HG03378 (cell line): ENCODE data around the gene RASGRP3.
A peak's percentile ranks its signal among the peaks of the same experiment; 100 is the strongest.
"Not testable (repeated sequence)": the region's sequence is repeated elsewhere in the genome, so short reads cannot be mapped to it uniquely, and the experiment has no call there.

Experiments used
- ATAC-seq: cut with Tn5 transposase; IDR thresholded peaks from one replicate; pipeline ENCODE4 v1.9.1; 2021; ENCODE audit warnings: mild to moderate bottlenecking, moderate library complexity; ENCODE audit not compliant: unreplicated experiment

RASGRP3 gene, protein sequence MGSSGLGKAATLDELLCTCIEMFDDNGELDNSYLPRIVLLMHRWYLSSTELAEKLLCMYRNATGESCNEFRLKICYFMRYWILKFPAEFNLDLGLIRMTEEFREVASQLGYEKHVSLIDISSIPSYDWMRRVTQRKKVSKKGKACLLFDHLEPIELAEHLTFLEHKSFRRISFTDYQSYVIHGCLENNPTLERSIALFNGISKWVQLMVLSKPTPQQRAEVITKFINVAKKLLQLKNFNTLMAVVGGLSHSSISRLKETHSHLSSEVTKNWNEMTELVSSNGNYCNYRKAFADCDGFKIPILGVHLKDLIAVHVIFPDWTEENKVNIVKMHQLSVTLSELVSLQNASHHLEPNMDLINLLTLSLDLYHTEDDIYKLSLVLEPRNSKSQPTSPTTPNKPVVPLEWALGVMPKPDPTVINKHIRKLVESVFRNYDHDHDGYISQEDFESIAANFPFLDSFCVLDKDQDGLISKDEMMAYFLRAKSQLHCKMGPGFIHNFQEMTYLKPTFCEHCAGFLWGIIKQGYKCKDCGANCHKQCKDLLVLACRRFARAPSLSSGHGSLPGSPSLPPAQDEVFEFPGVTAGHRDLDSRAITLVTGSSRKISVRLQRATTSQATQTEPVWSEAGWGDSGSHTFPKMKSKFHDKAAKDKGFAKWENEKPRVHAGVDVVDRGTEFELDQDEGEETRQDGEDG

DNA sequence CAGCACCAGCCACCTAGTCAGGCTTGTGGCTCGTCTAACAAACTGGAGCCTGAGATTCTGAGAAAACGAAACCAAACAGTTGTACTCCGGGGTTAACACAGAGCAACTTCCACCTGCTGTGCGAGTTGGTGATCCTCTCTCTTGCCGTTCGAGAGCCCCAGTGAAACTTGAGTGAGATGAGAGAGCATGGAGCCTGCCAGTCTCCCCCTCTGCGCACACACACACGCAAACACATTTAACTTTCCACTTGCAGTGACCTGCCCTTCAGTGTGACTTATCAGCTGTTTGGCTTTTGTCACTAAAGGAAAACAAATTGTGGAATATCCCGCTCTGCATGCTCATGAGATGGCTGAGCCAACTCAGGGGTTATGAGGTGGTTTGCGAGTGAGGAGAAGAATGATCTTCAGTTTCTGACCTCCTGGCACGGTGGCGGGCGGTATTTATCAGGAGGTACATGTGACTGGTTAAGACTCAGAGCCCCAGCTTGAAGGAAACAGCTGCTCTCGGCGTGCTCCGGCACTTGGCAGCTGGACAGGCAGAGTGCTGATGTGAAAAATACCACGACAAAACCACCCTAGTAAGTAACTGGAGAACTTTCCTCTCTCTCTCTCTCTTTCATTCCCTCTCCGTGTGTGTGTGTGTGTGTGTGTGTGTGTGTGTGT, at the start of gene RASGRP3:
TSS of gene RASGRP3 (plus strand) at position 519 of the 662 bp plus-strand sequence. CDS start 38,488 bp downstream, outside the sequence.
- peak; percentile 49 for ATAC-seq

DNA sequence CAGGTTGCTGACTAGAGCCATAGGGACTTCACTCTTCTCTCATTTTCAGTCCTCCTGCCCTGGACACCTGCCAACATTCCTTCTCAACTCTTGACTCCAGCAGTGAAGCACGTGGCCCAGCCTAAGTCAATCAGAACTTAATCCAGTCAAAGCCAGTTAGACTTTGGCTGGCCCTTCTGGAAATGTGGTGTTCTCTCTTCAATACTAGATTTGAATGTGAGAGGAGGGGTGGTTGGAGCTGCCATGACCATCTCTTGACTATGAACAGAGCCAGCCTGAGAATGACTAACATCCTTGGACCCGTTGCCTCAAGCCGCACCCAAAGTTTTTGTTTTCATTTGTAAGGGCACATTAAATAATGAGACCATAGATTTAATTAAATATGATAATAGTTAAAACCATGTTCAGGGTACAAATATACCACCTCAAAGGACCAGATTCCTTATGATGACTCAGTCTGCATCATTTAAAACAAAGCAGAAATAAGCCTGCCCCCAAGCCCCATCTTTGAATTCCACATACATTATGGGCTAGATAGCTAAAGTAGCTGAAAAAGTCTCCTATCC, 49.7 kb upstream of the RASGRP3 start:
- ATAC-seq = no peak

DNA sequence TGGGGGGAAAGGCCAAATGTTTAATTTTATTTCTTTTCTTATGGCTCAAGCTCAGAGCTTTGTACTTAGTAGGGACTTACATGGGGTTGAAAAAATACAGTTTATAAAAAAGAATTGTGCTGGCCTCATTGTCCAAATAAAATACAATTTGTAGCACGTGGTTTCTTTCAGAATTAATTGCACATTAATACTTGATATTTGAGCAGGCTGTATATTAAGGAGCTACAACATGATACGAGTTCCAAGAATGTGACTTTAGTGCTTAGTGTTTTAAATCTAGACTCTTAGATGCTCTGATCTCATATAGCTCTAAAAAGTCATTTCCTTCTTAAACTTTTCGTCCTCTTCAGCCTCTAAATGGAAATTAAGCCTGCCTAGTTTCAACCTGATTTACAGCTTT, 46.4 kb upstream of the RASGRP3 start:
- ATAC-seq = no peak

DNA sequence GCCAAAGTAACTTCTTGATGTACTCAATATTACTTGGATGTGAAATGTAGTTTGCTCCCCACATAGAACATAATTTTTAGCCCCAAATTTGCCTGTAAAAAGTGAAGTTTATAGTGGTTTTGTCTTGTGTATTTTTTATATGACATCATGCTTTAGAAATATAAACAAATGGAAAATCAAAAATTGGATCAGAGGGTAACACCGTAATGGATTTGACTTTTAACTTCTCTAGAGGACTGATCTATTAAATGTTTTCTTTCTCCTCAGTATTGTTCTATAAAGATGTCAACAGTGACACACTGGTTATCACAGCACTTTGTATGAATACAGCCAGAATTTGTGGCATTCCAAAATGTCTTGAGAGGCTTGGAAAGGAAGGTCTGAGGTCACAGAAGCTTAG, 45.6 kb upstream of the RASGRP3 start:
- no peak for ATAC-seq

DNA sequence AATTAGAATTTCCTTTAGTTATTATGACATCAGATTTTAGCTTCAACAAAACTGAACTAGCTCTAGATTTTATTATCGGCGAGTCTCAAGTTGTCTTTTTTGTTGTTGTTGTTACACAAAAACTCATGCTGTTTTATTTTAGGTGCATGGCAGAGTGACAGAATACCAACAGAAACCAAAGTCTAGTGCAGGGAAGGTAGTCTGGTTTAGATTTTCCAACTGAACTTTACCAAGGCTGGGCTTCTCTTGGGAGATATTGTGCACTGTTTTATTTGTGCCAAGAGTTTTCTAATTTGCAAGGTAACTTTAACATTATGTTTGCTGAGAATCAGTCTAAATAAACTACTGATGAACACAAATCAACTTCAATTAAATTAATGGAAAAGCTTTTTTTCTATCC, 43.6 kb upstream of the RASGRP3 start:
- ATAC-seq = no peak

DNA sequence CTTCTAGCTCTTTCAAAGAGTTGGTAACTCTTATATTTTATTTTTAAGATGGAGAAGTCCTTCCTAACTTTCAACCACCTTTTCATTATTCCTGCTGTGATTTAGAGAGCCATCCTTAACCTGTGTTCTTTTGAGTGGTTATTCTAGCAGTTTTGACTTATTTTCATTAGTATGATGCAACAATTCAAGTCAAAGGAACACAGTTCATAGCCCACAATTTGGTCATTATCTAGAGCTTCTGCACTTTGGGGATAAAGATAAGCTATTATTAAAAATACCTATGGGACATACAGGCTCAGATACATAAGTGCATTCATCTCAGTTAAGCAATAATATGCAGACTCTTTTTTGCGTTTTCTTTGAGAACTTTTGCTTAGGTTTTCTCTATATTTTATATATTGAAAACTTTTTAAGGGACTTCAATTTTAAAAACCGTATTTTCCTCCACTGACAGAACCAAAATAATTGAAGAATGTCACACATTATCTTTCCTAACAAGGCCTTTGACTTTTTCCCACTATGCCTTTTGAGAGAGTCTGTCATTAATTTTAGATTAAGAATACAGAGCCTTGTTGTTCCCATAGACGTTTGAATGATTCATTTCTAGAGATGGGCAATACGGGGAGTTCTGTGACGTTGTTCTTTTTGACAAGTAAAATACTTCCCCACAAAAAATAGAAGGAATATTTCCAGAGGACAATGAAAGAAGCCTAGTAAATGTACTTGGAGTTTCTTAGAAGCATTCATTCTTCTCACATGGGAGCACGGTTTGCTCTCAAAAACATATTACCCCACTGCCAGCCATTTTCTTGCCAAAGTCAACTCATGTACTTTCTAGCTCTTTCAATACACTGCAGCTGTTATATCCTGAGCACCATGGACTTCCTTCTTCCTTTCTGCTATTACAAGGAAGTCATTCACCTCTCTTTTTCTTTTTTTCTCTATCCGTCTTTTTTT, 42.9 kb upstream of the RASGRP3 start:
- no peak for ATAC-seq

DNA sequence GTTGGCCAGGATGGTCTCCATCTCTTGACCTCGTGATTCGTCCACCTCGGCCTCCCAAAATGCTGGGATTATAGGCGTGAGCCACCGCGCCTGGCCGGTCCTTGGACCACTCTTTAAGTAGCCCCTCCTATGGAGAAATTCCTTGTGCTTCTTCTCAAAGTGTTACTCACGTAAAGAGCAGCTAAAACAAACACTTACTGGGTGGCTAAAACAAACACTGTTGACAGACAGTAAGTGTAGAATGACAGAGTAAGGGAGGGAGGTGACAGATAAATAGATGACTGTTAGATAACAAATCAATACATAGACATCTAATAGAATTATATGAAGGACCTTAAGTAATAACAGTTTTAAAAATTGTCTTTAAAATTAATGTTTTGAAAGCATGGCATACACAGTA, 40.9 kb upstream of the RASGRP3 start:
- no peak for ATAC-seq

DNA sequence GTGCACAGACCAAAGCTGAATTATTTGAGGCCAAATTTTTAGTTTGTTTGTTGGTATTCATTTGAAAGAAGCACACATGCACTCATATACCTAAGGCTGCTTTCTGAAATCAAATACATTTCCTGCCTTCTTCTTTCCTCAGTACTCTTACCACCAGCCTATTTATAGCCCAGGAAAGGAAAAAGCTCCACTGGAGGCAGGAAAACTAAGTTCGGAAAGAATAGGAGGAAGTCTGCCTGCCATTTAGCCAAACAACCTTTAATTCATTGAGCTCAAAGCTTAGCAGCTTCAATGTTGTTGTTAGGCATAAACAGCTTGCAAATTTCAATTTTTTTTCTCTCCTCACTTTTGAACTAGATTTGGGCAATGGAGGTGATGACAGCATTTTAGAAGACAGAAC, 40.4 kb upstream of the RASGRP3 start:
- ATAC-seq = no peak

DNA sequence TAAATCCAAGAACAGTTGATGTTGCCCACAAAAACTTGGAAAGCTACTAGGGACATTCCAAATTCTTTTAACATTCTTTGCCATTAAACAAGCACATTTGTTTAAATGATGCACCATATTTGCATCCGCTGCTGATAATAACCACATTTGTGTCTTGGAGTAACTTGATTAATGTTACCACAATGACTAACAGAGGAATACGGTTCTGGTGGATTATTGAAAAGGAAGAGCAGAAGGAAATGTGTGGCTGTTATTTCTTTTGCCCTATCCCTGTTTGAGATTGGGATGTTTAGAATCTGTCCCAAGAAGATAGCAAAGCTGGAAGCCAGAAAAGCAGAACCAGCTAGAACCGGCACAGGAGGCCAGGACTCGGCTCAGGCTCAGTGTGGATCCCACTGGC, 39.2 kb upstream of the RASGRP3 start:
- no peak for ATAC-seq

DNA sequence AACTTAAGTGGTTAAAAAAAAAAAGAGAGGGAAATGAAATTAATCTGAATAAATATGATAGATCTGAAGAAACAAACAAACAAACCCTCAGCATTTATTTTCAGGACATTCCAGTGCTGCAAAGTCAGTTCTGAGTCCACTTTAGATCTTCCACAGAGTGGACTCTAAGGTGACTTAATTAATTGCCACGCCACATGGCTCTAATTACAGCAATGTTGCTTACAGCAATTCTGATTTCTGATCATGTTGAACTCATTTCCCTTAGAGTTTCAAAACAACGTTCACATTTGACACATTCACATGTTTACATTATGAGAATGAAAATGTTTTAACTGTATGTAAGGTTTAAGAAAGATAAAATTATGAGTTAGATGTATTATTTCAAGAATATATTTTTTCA, 38.6 kb upstream of the RASGRP3 start:
- ATAC-seq = no peak

DNA sequence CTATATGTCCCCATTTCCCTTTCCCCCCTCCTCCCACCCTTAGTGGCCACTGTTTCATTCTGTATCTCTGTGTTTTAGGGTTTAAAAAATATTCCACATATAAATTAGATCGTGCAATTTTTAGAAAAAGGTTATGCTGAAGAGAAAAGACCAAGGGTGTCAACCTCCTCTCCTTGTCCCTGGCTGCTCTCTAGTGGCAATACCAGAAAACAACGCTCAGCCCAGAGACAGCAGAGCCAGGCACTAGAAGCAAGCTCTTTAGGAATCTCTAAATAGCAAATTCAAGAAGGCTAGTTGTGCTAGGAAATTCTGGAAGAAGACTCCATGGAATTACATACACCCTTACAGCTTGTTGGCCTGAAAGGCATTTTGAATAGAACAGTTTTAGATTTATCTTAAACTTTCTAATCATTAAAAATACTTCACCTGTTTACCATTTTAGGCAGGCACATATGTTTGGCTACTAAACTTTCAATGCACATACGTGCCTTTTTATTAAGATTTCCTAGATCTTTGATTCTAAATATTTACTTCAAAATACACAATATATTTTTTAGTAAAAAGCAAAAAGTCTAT, 35.1 kb upstream of the RASGRP3 start:
- peak; percentile 81 for ATAC-seq

DNA sequence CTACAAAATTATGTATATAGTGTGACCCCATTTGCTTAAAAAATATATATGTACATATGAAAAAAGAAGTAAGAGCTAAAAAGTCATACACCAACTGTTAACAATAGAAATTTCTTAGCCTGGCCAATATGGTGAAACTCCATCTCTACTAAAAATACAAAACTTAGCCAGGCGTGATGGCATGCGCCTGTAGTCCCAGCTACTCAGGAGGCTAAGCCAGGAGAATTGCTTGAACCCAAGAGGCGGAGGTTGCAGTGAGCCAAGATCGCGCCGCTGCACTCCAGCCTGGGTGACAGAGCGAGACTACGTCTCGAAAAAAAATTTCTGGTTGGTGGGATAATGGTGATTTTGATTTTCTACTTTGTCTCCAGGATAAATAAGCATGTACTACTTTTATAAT, 34.4 kb upstream of the RASGRP3 start:
- not testable (repeated sequence) for ATAC-seq

DNA sequence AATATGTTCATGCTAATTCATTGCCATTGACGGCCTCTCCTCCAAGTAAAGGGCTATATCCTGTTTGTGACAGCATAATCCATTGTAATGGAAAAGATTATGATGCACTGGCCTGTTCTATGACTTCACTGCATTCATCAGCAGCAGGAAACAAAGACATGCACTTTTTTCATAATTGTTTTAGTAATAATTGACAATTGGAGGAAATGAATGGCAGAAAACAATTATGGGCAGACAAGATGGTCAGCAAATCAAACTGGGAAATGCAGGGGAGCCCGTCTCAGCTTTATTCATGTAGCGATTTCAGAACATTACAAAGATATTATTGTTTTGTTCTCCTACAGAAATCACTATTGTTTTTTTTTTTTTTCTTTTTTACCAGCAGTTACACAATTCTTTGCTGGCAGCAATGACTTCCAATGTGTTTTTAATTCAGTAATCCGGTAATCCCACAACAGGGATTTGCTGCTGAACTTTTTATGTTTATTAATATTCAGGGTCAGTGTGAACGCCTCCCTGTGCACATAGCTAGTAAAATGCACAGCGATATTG, 33.8 kb upstream of the RASGRP3 start:
- no peak for ATAC-seq

DNA sequence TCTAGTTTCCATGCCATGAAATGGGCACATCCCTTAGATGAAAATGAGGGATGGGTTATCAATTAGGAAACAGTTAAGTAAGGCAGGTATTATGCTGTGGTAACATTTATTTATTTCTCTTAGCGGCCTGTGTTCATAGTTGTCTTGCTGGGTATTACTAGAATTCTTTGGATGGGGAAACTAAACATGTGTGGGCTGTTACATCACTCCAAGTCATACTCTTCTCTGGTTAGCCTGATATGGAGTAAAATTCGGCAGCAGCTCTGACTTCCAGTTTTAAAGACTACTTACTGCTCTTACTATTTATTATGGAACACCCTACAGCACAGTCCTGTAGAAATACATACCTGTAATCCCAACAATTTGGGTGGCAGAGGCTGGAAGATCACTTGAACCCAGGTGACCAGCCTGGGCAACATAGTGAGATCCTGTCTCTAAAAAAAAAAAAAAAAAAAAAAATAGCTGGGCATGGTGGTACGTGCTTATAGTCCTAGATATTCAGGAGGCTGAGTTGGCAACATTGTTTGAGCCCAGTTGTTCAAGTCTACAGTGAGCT, 33.1 kb upstream of the RASGRP3 start:
- ATAC-seq = no peak

DNA sequence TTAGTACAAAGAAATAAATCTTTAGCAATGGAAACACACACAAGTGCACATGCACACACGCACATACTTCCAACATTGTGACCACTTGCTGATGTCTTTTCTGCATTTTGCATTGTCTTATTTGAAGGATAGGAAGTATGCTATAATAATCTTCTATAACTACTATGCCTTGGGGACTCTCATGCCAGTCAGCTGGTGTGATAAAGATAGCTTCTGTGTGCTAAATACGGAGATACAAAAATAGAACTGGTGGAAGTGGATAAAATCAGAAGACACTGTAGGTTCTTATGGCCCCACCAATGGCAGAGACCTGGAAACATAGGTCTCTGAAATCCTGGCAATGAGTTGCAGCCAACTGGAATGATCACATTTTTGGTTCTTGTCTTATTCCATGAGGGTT, 31.5 kb upstream of the RASGRP3 start:
- no peak for ATAC-seq

DNA sequence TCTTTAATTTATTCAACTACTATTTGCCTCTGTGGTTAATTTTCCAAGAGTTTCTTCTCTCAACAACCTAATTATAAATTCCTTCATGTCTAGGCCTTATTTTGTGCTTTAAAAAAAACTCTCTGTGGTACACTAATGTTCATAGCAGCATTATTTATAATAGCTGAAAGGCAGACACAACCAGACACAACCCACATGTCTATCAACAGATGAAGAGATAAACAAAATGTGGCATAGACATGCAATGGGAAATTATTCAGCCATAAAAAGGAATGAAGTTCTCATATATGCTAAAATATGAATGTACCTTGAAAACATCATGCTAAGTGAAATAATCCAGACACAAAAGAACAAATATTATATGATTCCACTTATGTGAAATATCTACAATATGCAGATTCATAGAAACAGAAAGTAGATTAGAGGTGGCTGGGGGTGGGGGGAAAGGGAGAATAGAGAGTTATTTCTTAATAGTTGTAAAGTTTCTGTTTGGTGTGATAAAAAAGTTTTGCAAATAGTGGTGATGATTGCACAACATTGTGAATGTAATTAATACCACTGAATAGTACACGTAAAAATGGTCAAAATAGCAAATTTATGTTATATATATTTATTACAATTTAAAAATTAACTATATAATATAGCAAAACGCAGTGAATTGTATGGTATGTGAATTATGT, 28.1 kb upstream of the RASGRP3 start:
- ATAC-seq = no peak

DNA sequence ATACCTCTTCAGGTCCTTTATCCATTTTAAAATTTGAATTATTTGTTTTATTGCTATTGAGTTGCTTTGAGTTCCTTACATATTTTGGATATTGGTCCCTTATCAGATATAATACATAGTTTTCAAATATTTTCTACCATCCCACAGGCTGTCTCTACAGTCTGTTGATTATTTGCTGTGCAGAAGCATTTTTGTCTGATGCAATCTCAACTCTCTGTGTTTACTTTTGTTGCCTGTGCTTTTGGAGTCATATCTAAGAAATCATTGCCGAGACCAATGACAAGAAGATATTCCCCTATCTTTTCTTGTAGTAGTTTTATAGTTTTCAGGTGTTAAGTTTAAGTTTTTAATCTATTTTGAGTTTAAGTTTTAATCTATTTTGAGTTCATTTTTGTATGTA, 25.2 kb upstream of the RASGRP3 start:
- no peak for ATAC-seq

DNA sequence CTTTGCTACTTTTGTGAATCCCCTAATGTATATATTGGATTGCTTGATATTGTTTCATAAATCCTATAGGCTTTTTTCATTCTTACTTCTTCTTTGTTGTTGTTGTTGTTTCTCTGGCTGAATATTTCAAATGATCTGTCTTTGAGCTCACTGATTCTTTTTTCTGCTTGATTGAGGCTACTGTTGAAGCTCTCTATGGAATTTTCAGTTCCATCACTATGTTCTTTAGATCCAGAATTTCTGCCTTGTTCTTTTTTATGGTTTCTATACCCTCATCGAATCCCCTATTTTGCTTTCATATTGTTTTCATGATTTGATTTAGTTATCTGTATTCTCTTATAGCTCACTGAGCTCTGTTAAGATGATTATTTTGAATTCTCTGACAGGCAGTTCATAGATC, 24.6 kb upstream of the RASGRP3 start:
- ATAC-seq = no peak

DNA sequence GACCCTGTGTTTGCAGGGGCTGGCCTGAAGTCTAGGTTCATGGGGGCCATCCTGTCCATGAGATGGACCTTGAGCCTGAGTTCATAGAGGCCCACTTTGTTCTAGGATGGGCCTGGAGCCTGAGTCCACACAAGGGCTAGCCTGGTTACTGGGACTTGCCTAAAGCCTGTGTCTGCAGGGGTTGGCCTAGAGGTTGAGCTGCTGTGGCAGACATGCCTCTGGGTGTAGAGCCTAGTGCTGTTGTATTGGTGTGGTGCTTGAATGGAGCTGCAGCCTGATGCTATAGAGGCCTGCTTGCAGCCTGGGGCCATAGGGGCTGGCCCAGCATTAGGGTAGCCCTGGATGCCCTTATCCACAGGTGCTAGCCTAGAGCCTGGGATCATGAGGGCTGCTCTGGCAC, 23.9 kb upstream of the RASGRP3 start:
- ATAC-seq = no peak
